Spleen (tissue), 7 donors: ENCODE results near the gene CD83.

ENCODE experiments used
- CTCF ChIP-seq, 11 experiments: fragments of 200-600 bp in 7 of 11; fragments of 450-650 bp in 4 of 11; sonication (generic) in 4 of 11; IDR thresholded peaks in 8 of 11; conservative IDR thresholded peaks in 3 of 11; 1 replicate in 7 of 11; 2 replicates in 4 of 11; pipeline versions ENCODE4 v1.4.0 to v1.8.0; 2016 to 2021; ENCODE audit warnings: antibody characterized with exemption in 11 of 11, inconsistent platforms in 4 of 11, mild to moderate bottlenecking in 1 of 11
- POLR2A ChIP-seq, 3 donors: fragments of 450-650 bp; IDR thresholded peaks; one replicate each; pipeline ENCODE4 v1.5.1; 2017; ENCODE audit warnings: antibody characterized with exemption in 3 of 3, mild to moderate bottlenecking in 1 of 3
- POLR2AphosphoS5 ChIP-seq, 3 donors: sonication (generic); formaldehyde crosslinking; IDR thresholded peaks; one replicate each; pipeline ENCODE4 v1.5.1; 2017; ENCODE audit warnings: antibody characterized with exemption in 3 of 3
- donor health status: DM: no; HTN: no; CAD: no; lungs with moderate emphysema.
- donor health status: DM: no; HTN: no; CAD: no.
- donor health status: DM: no; HTN: no; CAD: no.

GRCh38 chr6:14083262-14083661 is 34.3 kb upstream of the CD83 start:
- TF ChIP-seq CTCF (IDR thresholded peaks at IDR 0.05 in 8 of 11, conservative IDR thresholded peaks at IDR 0.05 in 3 of 11) (no peak), POLR2AphosphoS5 (IDR thresholded peaks at IDR 0.05) (no peak), POLR2A (IDR thresholded peaks at IDR 0.05) (no peak)
